Panc1 (cell line): ENCODE measurements around the gene GRIN2C.

Source experiments
- POLR2AphosphoS5 ChIP-seq: IDR thresholded peaks from 2 replicates; pipeline ENCODE4 v1.6.1; 2012; ENCODE audit warnings: mild to moderate bottlenecking, low read depth, low read length, moderate library complexity
- SIN3A ChIP-seq: IDR thresholded peaks from 2 replicates; pipeline ENCODE4 v1.6.1; 2012; ENCODE audit warnings: low read depth, mild to moderate bottlenecking, low read length, moderate library complexity, borderline replicate concordance; ENCODE audit not compliant: insufficient read depth
- TF ChIP-seq, protein P1 (sequence below): fragments of 450-650 bp; IDR thresholded peaks from 2 replicates; pipeline ENCODE4 v1.5.1; 2017; ENCODE audit warnings: mild to moderate bottlenecking

DNA sequence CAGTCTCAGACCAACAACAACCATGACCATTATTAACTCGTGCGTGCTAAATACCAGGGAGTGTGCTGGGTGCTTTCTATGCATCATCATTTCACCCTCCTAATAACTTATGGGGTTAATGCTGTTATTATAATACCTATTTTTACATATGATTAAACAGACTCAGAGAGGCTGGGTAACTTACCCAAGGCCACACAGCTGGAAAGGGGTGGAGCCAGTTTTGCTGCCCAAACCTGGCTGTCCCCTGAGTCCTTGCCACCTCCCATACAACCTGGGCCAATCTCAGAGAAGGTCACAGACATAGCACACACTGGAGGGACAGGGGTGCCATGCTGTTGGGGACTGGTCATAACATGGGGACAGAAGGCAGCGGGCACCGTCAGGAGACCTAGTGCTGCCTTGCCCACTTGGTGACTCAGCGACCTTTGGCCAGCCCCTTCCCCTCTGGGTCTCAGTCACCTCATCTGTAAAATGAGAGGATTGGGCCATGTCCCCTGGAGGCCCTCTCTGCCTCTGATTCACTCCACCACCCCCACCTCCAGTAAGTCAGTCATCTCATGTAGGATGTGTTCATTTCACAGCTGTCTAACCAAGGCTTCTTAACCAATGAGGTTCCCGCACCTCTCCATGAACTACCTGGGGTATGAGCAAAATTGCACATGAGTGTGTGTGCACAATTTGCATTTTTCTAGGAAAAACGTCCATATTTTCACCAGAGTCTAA, 45.2 kb upstream of the GRIN2C start:
- TF ChIP-seq, protein P1, sequence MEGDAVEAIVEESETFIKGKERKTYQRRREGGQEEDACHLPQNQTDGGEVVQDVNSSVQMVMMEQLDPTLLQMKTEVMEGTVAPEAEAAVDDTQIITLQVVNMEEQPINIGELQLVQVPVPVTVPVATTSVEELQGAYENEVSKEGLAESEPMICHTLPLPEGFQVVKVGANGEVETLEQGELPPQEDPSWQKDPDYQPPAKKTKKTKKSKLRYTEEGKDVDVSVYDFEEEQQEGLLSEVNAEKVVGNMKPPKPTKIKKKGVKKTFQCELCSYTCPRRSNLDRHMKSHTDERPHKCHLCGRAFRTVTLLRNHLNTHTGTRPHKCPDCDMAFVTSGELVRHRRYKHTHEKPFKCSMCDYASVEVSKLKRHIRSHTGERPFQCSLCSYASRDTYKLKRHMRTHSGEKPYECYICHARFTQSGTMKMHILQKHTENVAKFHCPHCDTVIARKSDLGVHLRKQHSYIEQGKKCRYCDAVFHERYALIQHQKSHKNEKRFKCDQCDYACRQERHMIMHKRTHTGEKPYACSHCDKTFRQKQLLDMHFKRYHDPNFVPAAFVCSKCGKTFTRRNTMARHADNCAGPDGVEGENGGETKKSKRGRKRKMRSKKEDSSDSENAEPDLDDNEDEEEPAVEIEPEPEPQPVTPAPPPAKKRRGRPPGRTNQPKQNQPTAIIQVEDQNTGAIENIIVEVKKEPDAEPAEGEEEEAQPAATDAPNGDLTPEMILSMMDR = no peak
- TF ChIP-seq SIN3A (no peak), POLR2AphosphoS5 (no peak)
